ENCODE data around the gene DYTN. TPM values are rescaled to one million over a fixed set of nuclear protein-coding genes. Genes with fewer than 3 reads are reported as not detected.

DYTN gene
- total RNA-seq, 1 donor = not detected

DNA sequence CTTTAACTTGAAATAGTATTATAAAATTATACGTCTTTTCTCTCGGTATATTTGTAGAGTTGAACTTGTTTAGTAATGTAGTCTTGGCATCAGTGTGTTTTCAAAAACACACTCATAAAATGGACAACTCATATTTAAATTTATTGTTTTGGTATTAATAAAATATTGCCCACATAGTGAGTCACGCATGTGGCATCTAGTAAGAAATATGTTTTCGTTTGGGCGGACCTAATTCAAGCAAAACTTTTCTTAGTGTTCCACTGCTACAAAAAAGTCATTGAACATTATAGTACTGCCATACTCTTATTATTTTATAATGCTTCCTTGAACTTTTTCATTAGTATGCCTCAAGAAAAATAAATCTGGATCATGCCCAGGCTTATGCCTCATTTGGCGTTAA, 107.0 kb downstream of the DYTN start:
- no peak for DNase-seq (ENCODE audit: insufficient read length, low spot score, missing footprints)
- Histone ChIP-seq H3K4me3 (ENCODE audit: insufficient read depth, low read length) (no peak overlapping the region), H4K20me1 (ENCODE audit: insufficient read depth, low read length) (no peaks in the 10 kb centered on the region), H3K9me3 (ENCODE audit: low read depth, low read length) (no peaks in the 10 kb centered on the region), H2AFZ (ENCODE audit: low read length) (no peak overlapping the region), H3K27me3 (ENCODE audit: insufficient read depth, low read length) (no peaks in the 10 kb centered on the region), H3K79me2 (ENCODE audit: insufficient read depth, low read length) (no peaks in the 10 kb centered on the region), H3K36me3 (ENCODE audit: insufficient read depth, low read length) (no peaks in the 10 kb centered on the region), H3K4me2 (ENCODE audit: insufficient read depth, low read length) (no peak overlapping the region), H3K27ac (ENCODE audit: low read depth, low read length) (no peak overlapping the region), H3K4me1 (ENCODE audit: insufficient read depth, low read length) (no peaks in the 10 kb centered on the region)
- TF ChIP-seq CTCF (IDR thresholded peaks at IDR 0.05; ENCODE audit: extremely low read depth, low read depth, low read length) = no peak

GRCh38 chr2:206610451-206610850, 107.7 kb downstream of the DYTN start:
- H3K9me3 ChIP-seq (ENCODE audit: low read depth, low read length) = no peaks in the 10 kb centered on the region
- no peaks in the 10 kb centered on the region for H3K79me2 ChIP-seq (ENCODE audit: insufficient read depth, low read length)
- no peaks in the 10 kb centered on the region for H3K27me3 ChIP-seq (ENCODE audit: insufficient read depth, low read length)
- no peaks in the 10 kb centered on the region for H3K4me1 ChIP-seq (ENCODE audit: insufficient read depth, low read length)
- H3K27ac ChIP-seq (ENCODE audit: low read depth, low read length) = no peak overlapping the region
- H3K4me3 ChIP-seq (ENCODE audit: insufficient read depth, low read length) = no peak overlapping the region
- no peak overlapping the region for H3K4me2 ChIP-seq (ENCODE audit: insufficient read depth, low read length)
- no peak overlapping the region for H2AFZ ChIP-seq (ENCODE audit: low read length)
- no peak for DNase-seq (ENCODE audit: insufficient read length, low spot score, missing footprints)
- H3K36me3 ChIP-seq (ENCODE audit: insufficient read depth, low read length) = no peaks in the 10 kb centered on the region
- no peak for TF ChIP-seq CTCF (IDR thresholded peaks at IDR 0.05; ENCODE audit: extremely low read depth, low read depth, low read length)
- H4K20me1 ChIP-seq (ENCODE audit: insufficient read depth, low read length) = no peaks in the 10 kb centered on the region

DNA sequence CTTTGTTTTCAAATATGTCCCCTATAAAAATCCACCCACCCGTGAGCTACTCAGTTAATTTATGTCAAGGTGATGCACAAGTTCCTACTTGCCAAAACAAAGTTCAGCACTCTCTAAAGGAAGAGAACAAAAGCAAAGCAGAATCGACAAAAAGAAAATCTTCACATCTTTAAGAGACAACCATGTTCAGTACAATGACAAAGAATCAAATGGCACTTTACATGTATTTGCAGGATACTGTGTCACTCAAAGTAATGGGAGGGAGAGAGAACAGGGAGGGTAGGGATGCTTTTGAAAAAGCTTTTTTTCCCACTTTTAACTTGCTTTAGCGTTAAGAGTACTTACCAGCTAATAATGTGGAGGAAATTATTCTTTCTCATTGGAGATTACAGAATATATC, 115.0 kb downstream of the DYTN start:
- Histone ChIP-seq H4K20me1 (ENCODE audit: insufficient read depth, low read length) (no peaks in the 10 kb centered on the region), H3K4me2 (ENCODE audit: insufficient read depth, low read length) (no peak overlapping the region), H3K27me3 (ENCODE audit: insufficient read depth, low read length) (no peaks in the 10 kb centered on the region), H3K36me3 (ENCODE audit: insufficient read depth, low read length) (no peaks in the 10 kb centered on the region), H2AFZ (ENCODE audit: low read length) (no peak overlapping the region), H3K4me3 (ENCODE audit: insufficient read depth, low read length) (no peak overlapping the region), H3K4me1 (ENCODE audit: insufficient read depth, low read length) (no peaks in the 10 kb centered on the region), H3K27ac (ENCODE audit: low read depth, low read length) (no peak overlapping the region), H3K9me3 (ENCODE audit: low read depth, low read length) (no peaks in the 10 kb centered on the region), H3K79me2 (ENCODE audit: insufficient read depth, low read length) (no peaks in the 10 kb centered on the region)
- no peak for TF ChIP-seq CTCF (IDR thresholded peaks at IDR 0.05; ENCODE audit: extremely low read depth, low read depth, low read length)
- DNase-seq (ENCODE audit: insufficient read length, low spot score, missing footprints) = no peak

Small RNAs within 50 kb of the gene (small RNA-seq; reads per million reads assigned to genes)
- not detected for gene RF00019

Other genes with a start within 250 kb of the DYTN start
- gene FAM237A, start 75.9 kb downstream of the DYTN start, total RNA-seq = not detected in 2 replicates
- 0.88 and 2.2 TPM in 2 replicates for gene MDH1B, start 46.9 kb upstream of the DYTN start, total RNA-seq
- gene FASTKD2, start 47.2 kb upstream of the DYTN start, total RNA-seq = 35.8 and 39.2 TPM in 2 replicates
- gene CPO, start 221.1 kb upstream of the DYTN start, total RNA-seq = not detected in 2 replicates

Data from osteoblast (primary cell).